Heart right ventricle (tissue), 16 donors: ENCODE results near the gene ENOX1. TPM values are rescaled to one million over a fixed set of nuclear protein-coding genes. Genes with fewer than 3 reads are reported as not detected.

ENCODE experiments used
- ATAC-seq, 8 donors: fragments of 200-7000 bp; cut with Tn5 transposase; one replicate each; pipeline ENCODE4 v1.9.1; 2020; ENCODE audit warnings: mild to moderate bottlenecking in 8 of 8, moderate library complexity in 8 of 8, moderate number of reproducible peaks in 1 of 8
- DNase-seq, 2 donors: peaks; one replicate each; pipeline ENCODE4 v3.0.0-alpha.2; 2020
- H3K27ac ChIP-seq, 10 donors: fragments of 200-600 bp; sonication (generic) in 2 of 10; one replicate each; pipeline versions ENCODE4 v1.5.0 to v1.8.0; 2020 to 2022; ENCODE audit warnings: mild to moderate bottlenecking in 3 of 10
- H3K27me3 ChIP-seq, 7 donors: fragments of 200-600 bp; one replicate each; pipeline ENCODE4 v1.8.0; 2021 to 2022; ENCODE audit warnings: mild to moderate bottlenecking in 2 of 7
- H3K36me3 ChIP-seq, 9 donors: fragments of 200-600 bp; sonication (generic) in 1 of 9; one replicate each; pipeline versions ENCODE4 v1.5.0 to v1.8.0; 2020 to 2022; ENCODE audit warnings: mild to moderate bottlenecking in 2 of 9
- H3K4me1 ChIP-seq, 9 donors: fragments of 200-600 bp; sonication (generic) in 1 of 9; one replicate each; pipeline versions ENCODE4 v1.5.0 to v1.8.0; 2020 to 2022; ENCODE audit warnings: mild to moderate bottlenecking in 4 of 9
- H3K4me3 ChIP-seq, 10 donors: fragments of 200-600 bp; sonication (generic) in 2 of 10; one replicate each; pipeline versions ENCODE4 v1.5.0 to v1.8.0; 2020 to 2022; ENCODE audit warnings: mild to moderate bottlenecking in 7 of 10, moderate library complexity in 2 of 10
- H3K9me3 ChIP-seq, 11 donors: fragments of 200-600 bp in 10 of 11; sonication (generic) in 2 of 11; one replicate each; pipeline versions ENCODE4 v1.5.0 to v1.8.0; 2013 to 2022; ENCODE audit warnings: mild to moderate bottlenecking in 2 of 11, control low read depth in 1 of 11, moderate library complexity in 1 of 11
- WGBS, 2 donors: extraction: QIAGEN DNeasy Blood & Tissue Kit; methylation state at CpG; one replicate each; pipeline ENCODE4 v1.1.7; 2013; ENCODE audit warnings: inconsistent platforms in 1 of 2; 5-methylcytosine and 5-hydroxymethylcytosine counted together
- intact Hi-C, 10 donors: fragments of 100-400 bp; cut with DNase I; formaldehyde crosslinking; loops; one replicate each; pipeline versions ENCODE4 v1.11.1 to v1.14.2; 2022
- polyA plus RNA-seq, 2 donors: library from polyadenylated mRNA; stranded (reverse); fragments of 200-250 nt; gene quantifications; one replicate each; pipeline ENCODE4 v1.2.3, GENCODE V29; 2013
- total RNA-seq, 10 donors: library from RNA; stranded (reverse); fragmentation: NEBNext Ultra II Directional in 3 of 10; extraction: Animal tissue kit (Norgen Biotek cat#: 25700) in 3 of 10; gene quantifications; one replicate each; pipeline versions ENCODE4 v1.2.1 to v1.2.4, GENCODE V29; 2021 to 2023
- TF ChIP-seq, protein P1 (sequence below), 9 donors: fragments of 200-600 bp; sonication (generic) in 2 of 9; IDR thresholded peaks; one replicate each; pipeline versions ENCODE4 v1.5.0 to v1.8.0; 2021 to 2022; ENCODE audit warnings: antibody characterized with exemption in 9 of 9, mild to moderate bottlenecking in 5 of 9, moderate library complexity in 1 of 9
- donor health status: Arrhythmogenic right ventricular cardiomyopathy.
- donor health status: ischemic (EF 13 %, LVEDD 7.1; RV severe dilation, severe dysfunction).
- donor health status: healthy with polysubstance abuse.
- donor health status: DM: no; HTN: yes; CAD: no.
- donor health status: DM: no; HTN: no; CAD: no.
- donor health status: ischemic (EF 25% LVEDD 6.9; RV normal size, moderate dysfunction).
- donor health status: ischemic (EF 25% LVEDD 5.7; RV mildly dilated, moderate dysfunction).
- donor health status: healthy.
- donor health status: DM: yes; HTN: yes; CAD: no.
- donor health status: Ischemic cardiomyopathy.
- donor health status: ischemic (EF 35%, LVEDD 5.7; RV mildly dilated, moderate dysfunction).
- donor health status: nonischemic (EF 11% LVEDD 7.7; RV severe dilation, severe dysfunction).
- donor health status: DM: yes; HTN: yes; CAD: no.
- donor health status: PGD.
- donor health status: ischemic (EF 29% LVEDD 5.4; RV normal size, mild dysfunction).
- donor health status: nonischemic (EF 23%, LVEDD 6.1; RV moderate dilation, normal function).

The ENOX1 gene
- total and polyA plus RNA-seq, 12 donors: 2.0 to 10.4 (median 7.1) TPM

DNA sequence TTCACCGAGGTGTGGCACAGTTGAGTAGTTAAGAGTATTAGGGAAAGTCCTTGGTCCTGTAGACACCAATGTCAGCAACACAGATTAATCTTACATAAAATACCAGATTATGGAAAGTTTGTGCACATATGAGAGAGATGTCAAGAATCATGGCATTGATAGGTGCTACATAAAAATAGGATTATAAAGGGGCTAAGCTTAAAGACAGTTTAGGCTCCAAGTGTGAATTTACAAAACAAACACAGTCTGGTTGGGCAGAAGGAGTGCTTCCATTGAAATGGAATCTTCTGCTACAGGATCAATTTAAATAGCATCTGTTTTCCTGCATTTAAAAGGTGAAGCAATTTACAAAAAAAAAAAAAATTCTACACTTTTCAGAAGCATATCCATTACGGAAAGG is 470.5 kb downstream of the ENOX1 start:
- Histone ChIP-seq H3K27ac (no peak overlapping the region), H3K4me3 (no peak overlapping the region)
- no peak for ATAC-seq

DNA sequence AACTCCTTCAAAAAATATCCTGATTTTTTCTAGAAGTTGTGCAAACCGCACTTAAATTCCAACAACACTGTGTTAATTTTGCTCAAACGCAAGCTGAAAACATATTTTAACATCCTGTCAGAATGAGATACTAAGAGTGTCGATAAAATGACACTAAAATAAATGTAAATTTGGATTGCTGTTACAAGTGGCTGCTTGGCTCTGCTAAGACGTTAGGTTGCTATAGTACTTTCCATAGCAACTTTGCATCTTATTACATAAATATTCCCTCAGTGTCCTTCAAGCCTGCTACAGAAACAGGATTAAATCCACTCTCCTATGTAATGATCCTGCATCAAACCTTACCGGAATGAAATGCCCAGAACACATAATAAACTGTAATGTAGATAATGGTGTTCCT is 471.2 kb downstream of the ENOX1 start:
- TF ChIP-seq, protein P1, sequence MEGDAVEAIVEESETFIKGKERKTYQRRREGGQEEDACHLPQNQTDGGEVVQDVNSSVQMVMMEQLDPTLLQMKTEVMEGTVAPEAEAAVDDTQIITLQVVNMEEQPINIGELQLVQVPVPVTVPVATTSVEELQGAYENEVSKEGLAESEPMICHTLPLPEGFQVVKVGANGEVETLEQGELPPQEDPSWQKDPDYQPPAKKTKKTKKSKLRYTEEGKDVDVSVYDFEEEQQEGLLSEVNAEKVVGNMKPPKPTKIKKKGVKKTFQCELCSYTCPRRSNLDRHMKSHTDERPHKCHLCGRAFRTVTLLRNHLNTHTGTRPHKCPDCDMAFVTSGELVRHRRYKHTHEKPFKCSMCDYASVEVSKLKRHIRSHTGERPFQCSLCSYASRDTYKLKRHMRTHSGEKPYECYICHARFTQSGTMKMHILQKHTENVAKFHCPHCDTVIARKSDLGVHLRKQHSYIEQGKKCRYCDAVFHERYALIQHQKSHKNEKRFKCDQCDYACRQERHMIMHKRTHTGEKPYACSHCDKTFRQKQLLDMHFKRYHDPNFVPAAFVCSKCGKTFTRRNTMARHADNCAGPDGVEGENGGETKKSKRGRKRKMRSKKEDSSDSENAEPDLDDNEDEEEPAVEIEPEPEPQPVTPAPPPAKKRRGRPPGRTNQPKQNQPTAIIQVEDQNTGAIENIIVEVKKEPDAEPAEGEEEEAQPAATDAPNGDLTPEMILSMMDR (IDR thresholded peaks at IDR 0.05): no peak
- DNase-seq (no peak), ATAC-seq (no peak)
- Histone ChIP-seq H3K4me3 (no peak overlapping the region), H3K9me3 (no peaks in the 10 kb centered on the region), H3K27ac (no peak overlapping the region), H3K36me3 (no peaks in the 10 kb centered on the region), H3K4me1 (peaks cover 0 to 13% (median 8%) of the 10 kb centered on the region in 9 donors), H3K27me3 (no peaks in the 10 kb centered on the region)
- intact Hi-C loops: loop anchor here in 1 of 10 donors (5.0 kb wide), 1 partner anchor 472 kb away; the partner anchor contains the start of gene ENOX1
- WGBS, 2 donors: 87 to 90% methylated on average over 5 of the region's 5 CpGs

More for the DNA sequence above, 470.5 kb downstream of the ENOX1 start:
- Histone ChIP-seq H3K27me3 (no peaks in the 10 kb centered on the region), H3K36me3 (no peaks in the 10 kb centered on the region), H3K9me3 (no peaks in the 10 kb centered on the region), H3K4me1 (peaks cover 0 to 13% (median 8%) of the 10 kb centered on the region in 9 donors)
- intact Hi-C loops: loop anchor here in 1 of 10 donors (5.0 kb wide), 1 partner anchor 471 kb away; the partner anchor contains the start of gene ENOX1
- TF ChIP-seq, protein P1 (IDR thresholded peaks at IDR 0.05): no peak
- DNase-seq: no peak
- WGBS, 2 donors: 77 to 87% methylated on average over 2 of the region's 2 CpGs

DNA sequence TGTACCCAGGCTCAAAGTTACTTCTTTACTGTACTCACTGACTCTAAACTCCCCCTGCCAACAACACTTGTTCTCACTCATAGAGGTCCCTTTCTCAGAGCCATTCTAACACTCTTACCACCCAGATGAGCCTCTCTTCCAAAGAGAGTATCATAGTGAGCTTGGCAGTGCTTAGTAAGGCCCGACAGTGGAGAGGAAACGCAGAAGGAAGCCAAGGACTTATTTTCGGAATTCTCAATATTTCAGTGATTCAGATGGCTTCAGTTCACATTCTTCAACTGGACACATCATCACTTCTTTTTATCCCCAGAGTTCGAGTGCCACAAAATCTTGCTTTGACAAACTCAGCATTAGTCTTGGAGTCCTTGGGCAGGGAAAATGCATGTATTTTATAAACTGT is 477.5 kb downstream of the ENOX1 start:
- ATAC-seq: no peak
- Histone ChIP-seq H3K9me3 (no peaks in the 10 kb centered on the region), H3K4me3 (no peak overlapping the region), H3K27ac (no peak overlapping the region), H3K27me3 (no peaks in the 10 kb centered on the region), H3K4me1 (peaks cover 0 to 25% (median 11%) of the 10 kb centered on the region in 9 donors), H3K36me3 (no peaks in the 10 kb centered on the region)
- intact Hi-C loops: loop anchor here in 5 of 10 donors (5.0 to 10.0 kb wide), 6 partner anchors 175 to 565 kb away; partner anchors contain the start of genes CCDC122 (in 1 of the 5), ENOX1 (in 1 of the 5) and LACC1 (in 1 of the 5)
- 55 to 60% methylated on average over 4 of the region's 4 CpGs for WGBS, 2 donors
- TF ChIP-seq, protein P1 (IDR thresholded peaks at IDR 0.05): no peak
- no peak for DNase-seq

DNA sequence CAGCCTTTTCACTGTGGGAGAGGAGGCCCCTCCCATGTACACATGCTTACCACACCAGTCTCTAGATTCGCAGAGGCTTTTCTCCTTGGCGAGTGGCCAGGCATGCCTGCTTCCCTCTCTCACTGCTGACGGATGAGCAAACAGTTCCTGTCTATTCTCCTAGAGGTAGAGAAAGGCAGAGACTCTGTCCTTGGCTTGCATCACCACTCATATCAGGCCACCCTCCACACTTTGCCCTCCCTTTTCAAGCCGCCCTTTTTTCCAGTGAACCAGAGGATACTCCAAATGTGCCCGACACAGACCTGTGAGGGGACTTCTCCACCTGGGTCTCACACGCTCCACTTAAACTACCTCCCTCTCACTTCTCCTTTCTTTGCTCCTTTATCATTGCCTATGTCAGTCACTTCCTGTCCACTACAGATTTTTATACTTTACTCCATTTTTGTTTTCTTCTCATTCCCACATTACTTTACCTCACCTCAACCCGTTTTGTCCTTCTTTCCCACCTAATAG is 478.8 kb downstream of the ENOX1 start:
- intact Hi-C loops: loop anchor here in 5 of 10 donors (5.0 to 10.0 kb wide), 6 partner anchors 177 to 567 kb away; partner anchors contain the start of genes CCDC122 (in 1 of the 5), ENOX1 (in 1 of the 5) and LACC1 (in 1 of the 5)
- Histone ChIP-seq H3K9me3 (no peaks in the 10 kb centered on the region), H3K4me1 (peaks cover 0 to 30% (median 12%) of the 10 kb centered on the region in 9 donors), H3K27ac (peak overlapping the region in 4 of 10 donors; percentile 30 to 73 (median 41)), H3K36me3 (no peaks in the 10 kb centered on the region), H3K27me3 (no peaks in the 10 kb centered on the region), H3K4me3 (no peak overlapping the region)
- WGBS, 2 donors: 27 to 40% methylated on average over 7 of the region's 7 CpGs
- peak; percentile 79 to 80 for DNase-seq
- TF ChIP-seq, protein P1 (IDR thresholded peaks at IDR 0.05): no peak
- ATAC-seq: peak; percentile 68 to 92 (median 85)
